ENCODE measurements around the gene ANP32E. TPM values are rescaled to one million over a fixed set of nuclear protein-coding genes. Genes with fewer than 3 reads are reported as not detected.
"Not testable (repeated sequence)": the region's sequence is repeated elsewhere in the genome, so short reads cannot be mapped to it uniquely, and the experiment has no call there.

ANP32E gene
- total and polyA plus RNA-seq, 2 of the 8 experiments (the other 6 are each of a cell fraction or from before 2014, with no cell fraction given): 20.7 to 123 TPM

DNA sequence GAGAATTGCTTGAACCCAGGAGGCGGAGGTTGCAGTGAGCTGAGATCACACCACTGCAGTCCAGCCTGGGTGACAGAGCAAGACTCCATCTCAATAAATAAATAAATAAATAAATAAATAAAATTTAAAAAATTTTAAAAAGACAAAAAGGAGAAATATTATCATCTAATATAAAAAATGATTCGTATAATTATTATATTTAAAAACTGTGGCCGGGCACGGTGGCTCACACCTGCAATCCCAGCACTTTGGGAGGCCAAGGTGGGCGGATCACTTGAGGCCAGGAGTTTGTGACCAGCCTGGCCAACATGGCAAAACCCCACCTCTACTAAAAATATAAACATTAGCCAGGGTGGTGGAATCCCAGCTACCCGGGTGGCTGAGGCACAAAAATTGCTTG, 27.5 kb downstream of the ANP32E start:
- ChIA-PET POLR2A (ENCODE audit: partially characterized antibody) (interaction anchor here (0.6 kb wide), 1 partner anchor 21 kb away, joined by 4 read pairs; no protein-coding TSS in a partner anchor), CTCF (ENCODE audit: partially characterized antibody) (interaction anchor here (1.0 kb wide), 1 partner anchor 22 kb away, joined by 3 read pairs; no protein-coding TSS in a partner anchor)
- H3K36me3 ChIP-seq (ENCODE audit: control insufficient read depth in 2 of 4, insufficient read depth in 4 of 4, low read length in 3 of 4); FAIRE-seq; H3K18ac ChIP-seq (ENCODE audit: extremely low read depth, low read length); H3K23ac ChIP-seq (ENCODE audit: insufficient read length); H3K79me1 ChIP-seq (ENCODE audit: low read depth, low read length); H3K4me3 ChIP-seq (ENCODE audit: extremely low read depth in 1 of 4, insufficient read depth in 2 of 4, low read depth in 3 of 4, low read length in 4 of 4); H2BK5ac ChIP-seq (ENCODE audit: low read depth, low read length); H3K79me2 ChIP-seq (ENCODE audit: control insufficient read depth in 1 of 2, insufficient read depth in 2 of 2, low read length in 2 of 2); H3K27me3 ChIP-seq (replicated peaks in 1 of 4; ENCODE audit: control insufficient read depth in 3 of 4, extremely low read depth in 1 of 4, insufficient read depth in 3 of 4, low read length in 3 of 4); H3K9ac ChIP-seq (replicated peaks in 1 of 4; ENCODE audit: extremely low read depth in 1 of 4, low read depth in 3 of 4, low read length in 3 of 4); H2AK5ac ChIP-seq (ENCODE audit: low read depth, low read length); H2BK15ac ChIP-seq (ENCODE audit: low read length); H3K4me1 ChIP-seq (replicated peaks in 1 of 4; ENCODE audit: control insufficient read depth in 3 of 4, insufficient read depth in 4 of 4, low read length in 3 of 4); H4K91ac ChIP-seq (replicated peaks; ENCODE audit: insufficient read length, low read length); H2AFZ ChIP-seq (ENCODE audit: low read length); H4K20me1 ChIP-seq (replicated peaks in 1 of 2; ENCODE audit: control insufficient read depth in 1 of 2, insufficient read depth in 2 of 2, low read length in 2 of 2); H3K27ac ChIP-seq (ENCODE audit: low read depth, low read length); H2BK12ac ChIP-seq (ENCODE audit: low read depth, low read length); H3K4me2 ChIP-seq (ENCODE audit: insufficient read depth in 1 of 2, low read depth in 2 of 2, low read length in 2 of 2); H2BK120ac ChIP-seq (replicated peaks; ENCODE audit: low read depth, low read length); H3K14ac ChIP-seq (ENCODE audit: insufficient read length); H3K4ac ChIP-seq (replicated peaks; ENCODE audit: insufficient read length, low read depth, low read length); H3K9me3 ChIP-seq (ENCODE audit: insufficient read depth in 2 of 2, low read depth in 1 of 2, low read length in 1 of 2); H3K23me2 ChIP-seq (ENCODE audit: low read depth, low read length); H2BK20ac ChIP-seq (ENCODE audit: low read length); H3K56ac ChIP-seq (replicated peaks; ENCODE audit: insufficient read length, low read depth, low read length); H4K5ac ChIP-seq (ENCODE audit: insufficient read length, low read depth, low read length); H4K8ac ChIP-seq (ENCODE audit: extremely low read depth, insufficient read depth, low read length); DNase-seq (ENCODE audit: low read depth in 1 of 2, low spot score in 2 of 2): not testable (repeated sequence)
- WGBS, 2 experiments (ENCODE audit: extremely low coverage in 1 of 2, insufficient coverage in 1 of 2, insufficient read length in 1 of 2, insufficient replicate concordance in 2 of 2, low coverage in 1 of 2, low lambda C conversion rate in 2 of 2, missing lambda C conversion rate in 1 of 2): 92% methylated on average over 6 of the region's 6 CpGs; no CpG with 5 or more reads in 1 of the 2 experiments

All from H1 (cell line).